Astrocyte (in vitro differentiated cells and primary cell): ENCODE measurements around the gene SAMD5.

Experiments used
- EZH2 ChIP-seq: IDR thresholded peaks from 2 replicates; pipeline ENCODE4 v1.6.1; 2012; ENCODE audit warnings: mild to moderate bottlenecking, low read length, inconsistent platforms; ENCODE audit not compliant: insufficient read depth
- TF ChIP-seq, protein P1 (sequence below): IDR thresholded peaks from 2 replicates; pipeline ENCODE4 v1.5.1; 2011; ENCODE audit warnings: low read depth, mild to moderate bottlenecking, inconsistent platforms, low read length, moderate library complexity; ENCODE audit not compliant: insufficient read depth

DNA sequence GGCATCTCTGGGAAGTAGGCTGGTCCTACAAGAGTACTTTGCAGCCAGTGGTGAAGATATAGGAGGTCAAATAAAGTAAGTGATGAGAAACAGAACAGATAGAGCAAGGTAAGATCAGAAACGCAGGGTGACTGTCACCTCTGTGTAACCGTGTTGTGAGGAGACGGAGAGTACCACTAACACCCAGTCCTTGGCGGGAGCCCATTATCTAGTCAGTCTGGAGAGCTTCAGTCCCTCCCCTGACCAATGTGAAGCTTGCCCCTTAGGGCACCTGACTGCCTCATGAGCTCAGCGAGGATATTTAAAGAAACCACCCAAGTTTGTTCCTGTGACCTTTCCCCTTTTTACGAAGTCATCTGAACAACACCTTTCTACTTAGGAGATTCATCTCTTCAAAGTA lies 110.0 kb downstream of the SAMD5 start:
- TF ChIP-seq, protein P1, sequence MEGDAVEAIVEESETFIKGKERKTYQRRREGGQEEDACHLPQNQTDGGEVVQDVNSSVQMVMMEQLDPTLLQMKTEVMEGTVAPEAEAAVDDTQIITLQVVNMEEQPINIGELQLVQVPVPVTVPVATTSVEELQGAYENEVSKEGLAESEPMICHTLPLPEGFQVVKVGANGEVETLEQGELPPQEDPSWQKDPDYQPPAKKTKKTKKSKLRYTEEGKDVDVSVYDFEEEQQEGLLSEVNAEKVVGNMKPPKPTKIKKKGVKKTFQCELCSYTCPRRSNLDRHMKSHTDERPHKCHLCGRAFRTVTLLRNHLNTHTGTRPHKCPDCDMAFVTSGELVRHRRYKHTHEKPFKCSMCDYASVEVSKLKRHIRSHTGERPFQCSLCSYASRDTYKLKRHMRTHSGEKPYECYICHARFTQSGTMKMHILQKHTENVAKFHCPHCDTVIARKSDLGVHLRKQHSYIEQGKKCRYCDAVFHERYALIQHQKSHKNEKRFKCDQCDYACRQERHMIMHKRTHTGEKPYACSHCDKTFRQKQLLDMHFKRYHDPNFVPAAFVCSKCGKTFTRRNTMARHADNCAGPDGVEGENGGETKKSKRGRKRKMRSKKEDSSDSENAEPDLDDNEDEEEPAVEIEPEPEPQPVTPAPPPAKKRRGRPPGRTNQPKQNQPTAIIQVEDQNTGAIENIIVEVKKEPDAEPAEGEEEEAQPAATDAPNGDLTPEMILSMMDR, result no peak
- TF ChIP-seq EZH2, result no peak
